Measurements from ENCODE around the gene USP43. TPM values are rescaled to one million over a fixed set of nuclear protein-coding genes. Genes with fewer than 3 reads are reported as not detected.
"Not testable (repeated sequence)": the region's sequence is repeated elsewhere in the genome, so short reads cannot be mapped to it uniquely, and the experiment has no call there.

USP43 gene
- total RNA-seq, result under 0.01 and 0.19 TPM in 2 replicates

- no peak for DNase-seq
Observed at GRCh38 chr17:9644910-9645751, at the start of gene USP43. Gene USP43 (plus strand): TSS chr17:9645517. CDS start chr17:9645633, 116 bp downstream.

GRCh38 chr17:9597638-9598037 lies 47.7 kb upstream of the USP43 start:
- DNase-seq, result not testable (repeated sequence)

DNA sequence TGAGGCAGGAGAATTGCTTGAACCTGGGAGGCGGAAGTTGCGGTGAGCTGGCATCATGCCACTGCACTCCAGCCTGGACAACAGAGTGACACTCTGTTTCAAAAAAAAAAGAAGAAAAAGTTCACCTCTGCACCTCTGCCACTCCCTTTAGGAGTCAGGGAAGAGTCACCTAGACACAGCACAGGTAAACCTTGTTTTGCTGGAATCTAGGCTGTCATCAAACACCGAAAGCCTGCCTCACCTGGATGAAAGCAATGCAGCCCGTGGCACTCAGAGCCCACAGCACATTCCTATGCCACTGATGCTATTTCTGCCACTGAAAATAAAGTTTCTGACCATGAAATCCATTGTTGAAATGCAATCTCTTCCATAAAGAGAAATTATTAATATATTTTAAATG lies 46.7 kb upstream of the USP43 start:
- no peak for DNase-seq

GRCh38 chr17:9604583-9604982 lies 40.7 kb upstream of the USP43 start:
- DNase-seq, result not testable (repeated sequence)

GRCh38 chr17:9606453-9606852 lies 38.9 kb upstream of the USP43 start:
- no peak for DNase-seq

- DNase-seq, result not testable (repeated sequence)
Observed at GRCh38 chr17:9607058-9607457, 38.3 kb upstream of the USP43 start.

GRCh38 chr17:9611557-9611956 lies 33.8 kb upstream of the USP43 start:
- DNase-seq, result no peak

- DNase-seq, result no peak
Observed at GRCh38 chr17:9612006-9612405, 33.3 kb upstream of the USP43 start.

- no peak for DNase-seq
Observed at GRCh38 chr17:9615486-9615885, 29.8 kb upstream of the USP43 start.

GRCh38 chr17:9622961-9623360 lies 22.4 kb upstream of the USP43 start:
- DNase-seq, result no peak

DNA sequence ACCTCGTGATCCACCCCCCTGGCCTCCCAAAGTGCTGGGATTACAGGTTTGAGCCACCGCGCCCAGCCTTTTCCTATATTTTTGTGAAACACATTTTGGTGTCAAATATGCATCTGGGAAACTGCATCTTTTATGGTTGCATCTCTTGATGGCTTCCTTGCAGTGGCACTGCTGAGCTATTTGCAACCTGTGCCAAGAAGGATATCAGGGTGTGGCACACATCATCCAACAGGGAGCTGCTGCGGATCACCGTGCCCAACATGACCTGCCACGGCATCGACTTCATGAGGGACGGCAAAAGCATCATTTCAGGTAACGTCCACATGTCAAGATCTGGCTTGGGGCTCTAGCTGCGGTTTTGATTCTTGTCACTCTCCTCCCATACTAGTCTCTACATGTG lies 16.8 kb upstream of the USP43 start:
- DNase-seq, result no peak

DNA sequence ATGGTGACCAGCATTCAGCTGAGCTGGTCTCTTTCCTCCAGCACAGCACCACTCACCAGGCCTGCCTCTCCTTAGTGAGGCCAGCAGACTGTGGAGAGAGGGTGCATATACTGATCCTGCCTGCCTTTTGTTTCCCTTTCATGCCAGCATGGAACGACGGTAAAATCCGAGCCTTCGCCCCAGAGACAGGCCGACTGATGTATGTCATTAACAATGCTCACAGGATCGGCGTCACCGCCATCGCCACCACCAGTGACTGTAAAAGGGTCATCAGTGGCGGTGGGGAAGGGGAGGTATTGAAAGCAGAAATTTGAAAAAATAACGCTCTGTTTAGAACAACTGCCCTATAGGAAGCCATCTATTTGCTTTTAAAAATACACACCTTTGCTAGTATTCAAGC lies 12.6 kb upstream of the USP43 start:
- DNase-seq, result no peak

DNA sequence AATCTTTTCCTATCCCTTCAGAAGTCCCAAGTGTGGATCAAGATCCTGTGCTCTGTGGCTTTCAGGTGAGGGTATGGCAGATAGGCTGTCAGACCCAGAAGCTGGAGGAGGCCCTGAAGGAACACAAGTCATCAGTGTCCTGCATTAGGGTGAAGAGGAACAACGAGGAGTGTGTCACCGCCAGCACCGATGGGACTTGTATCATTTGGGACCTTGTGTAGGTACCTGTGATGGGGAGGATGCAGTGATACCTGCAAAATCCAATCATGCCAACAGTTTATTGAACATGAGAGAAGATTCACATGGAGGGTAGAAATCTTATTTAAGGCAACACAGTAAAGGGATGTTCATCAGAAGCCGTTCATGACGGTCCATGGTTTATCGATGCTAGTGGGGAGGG lies 10.0 kb upstream of the USP43 start:
- DNase-seq, result no peak

DNA sequence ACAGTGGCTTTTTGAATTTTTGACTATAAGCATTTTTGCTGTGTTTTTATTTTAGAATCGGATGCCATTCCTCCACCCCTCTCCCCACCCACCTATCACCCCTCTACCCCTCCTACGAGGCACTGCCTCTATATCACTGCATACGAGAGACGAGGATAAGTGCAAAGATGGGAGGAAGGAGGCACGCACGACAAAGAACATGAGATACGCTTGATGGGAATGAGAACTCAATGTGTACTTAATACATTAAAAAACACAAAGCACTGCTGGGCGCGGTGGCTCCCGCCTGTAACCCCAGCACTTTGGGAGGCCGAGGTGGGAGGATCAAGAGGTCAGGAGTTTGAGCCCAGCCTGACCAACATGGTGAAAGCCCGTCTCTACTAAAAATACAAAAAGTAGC lies 8.8 kb upstream of the USP43 start:
- DNase-seq, result no peak

- DNase-seq, result not testable (repeated sequence)
Observed at GRCh38 chr17:9640388-9640787, 4.9 kb upstream of the USP43 start.

DNA sequence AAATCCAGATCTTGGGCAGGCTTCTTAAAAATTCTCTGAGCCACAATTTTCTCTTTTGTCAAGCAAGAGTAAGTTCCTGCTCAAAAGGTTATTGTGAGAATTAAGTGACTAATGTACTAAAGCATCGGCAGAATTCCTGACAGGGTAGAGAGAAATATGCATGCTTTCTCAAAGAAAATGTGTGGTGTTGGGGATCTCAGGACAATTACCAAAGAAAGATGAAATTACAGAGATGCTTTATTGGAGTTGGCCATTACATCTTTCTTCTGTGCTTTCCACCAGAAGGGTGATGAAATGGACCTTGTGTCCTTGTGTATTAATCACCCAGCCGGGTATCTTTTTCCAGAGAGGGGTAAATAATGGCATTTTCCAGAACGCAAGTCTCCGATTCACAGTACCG lies 1.7 kb upstream of the USP43 start:
- DNase-seq, result no peak

DNA sequence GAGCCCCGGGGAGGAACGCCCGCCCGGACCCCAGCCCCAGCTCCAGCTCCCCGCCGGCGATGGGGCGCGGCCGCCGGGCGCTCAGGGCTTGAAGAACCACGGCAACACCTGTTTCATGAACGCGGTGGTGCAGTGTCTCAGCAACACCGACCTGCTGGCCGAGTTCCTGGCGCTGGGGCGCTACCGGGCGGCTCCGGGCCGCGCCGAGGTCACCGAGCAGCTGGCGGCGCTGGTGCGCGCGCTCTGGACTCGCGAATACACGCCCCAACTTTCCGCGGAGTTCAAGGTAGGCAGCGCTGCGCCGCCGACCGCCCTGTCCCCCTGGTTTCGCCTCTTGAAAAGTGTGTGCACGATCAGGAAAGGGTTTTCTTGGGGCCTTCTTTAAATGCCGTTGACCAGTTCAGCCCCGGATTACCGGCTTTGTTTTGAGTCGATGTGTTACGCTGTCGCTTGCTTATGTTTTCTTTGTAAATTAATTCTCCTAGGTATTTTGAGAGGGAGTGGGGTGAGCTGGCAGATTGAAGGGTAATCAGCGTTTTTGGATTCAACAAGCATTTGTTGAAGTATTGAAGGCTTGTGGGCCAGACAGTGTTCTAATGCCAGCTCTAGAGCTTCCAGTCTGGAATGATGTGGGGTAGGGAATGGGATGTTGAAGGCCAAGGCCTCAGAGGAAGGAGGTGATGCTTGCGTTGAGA lies 681 bp downstream of the USP43 start:
- DNase-seq, result peak; percentile 24

DNA sequence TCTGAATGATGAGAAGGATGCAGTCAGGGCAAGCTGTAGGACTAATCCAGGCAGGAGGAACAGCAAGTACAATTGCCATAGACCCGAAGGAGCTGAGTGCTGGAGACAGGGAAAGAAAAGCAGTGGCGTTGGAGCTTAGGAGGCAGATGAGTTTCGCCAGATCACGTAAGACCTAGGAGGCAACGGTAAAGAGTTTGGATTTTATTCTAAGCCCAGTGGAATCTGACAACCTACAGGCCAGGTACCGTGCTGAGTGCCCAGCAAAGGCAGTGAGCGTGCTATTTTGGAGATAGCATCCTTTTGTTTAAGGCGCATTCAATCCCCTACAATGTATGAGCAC lies 1.2 kb downstream of the USP43 start:
- no peak for DNase-seq

DNA sequence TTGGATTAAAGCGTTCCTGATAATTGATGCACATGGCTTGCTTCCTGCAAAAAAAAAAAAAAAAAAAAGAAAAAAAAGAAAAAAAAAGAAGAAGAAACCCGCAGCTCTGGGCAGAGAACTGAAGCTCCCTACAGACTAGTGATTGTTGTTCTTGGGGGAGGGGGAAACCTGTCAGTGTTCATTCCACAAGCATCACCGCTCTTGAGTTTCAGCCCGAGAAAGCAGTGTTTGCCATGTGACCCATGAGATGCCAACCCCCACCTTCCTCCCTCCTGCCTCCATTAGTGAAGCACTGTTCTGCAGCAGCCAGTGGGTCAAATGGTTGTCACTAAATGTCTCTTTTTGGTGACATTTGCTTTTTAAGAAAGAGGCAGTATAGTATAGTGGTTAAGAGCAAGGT lies 1.7 kb downstream of the USP43 start:
- DNase-seq, result no peak

- no peak for DNase-seq
Observed at GRCh38 chr17:9648521-9649110, 3.3 kb downstream of the USP43 start.

DNA sequence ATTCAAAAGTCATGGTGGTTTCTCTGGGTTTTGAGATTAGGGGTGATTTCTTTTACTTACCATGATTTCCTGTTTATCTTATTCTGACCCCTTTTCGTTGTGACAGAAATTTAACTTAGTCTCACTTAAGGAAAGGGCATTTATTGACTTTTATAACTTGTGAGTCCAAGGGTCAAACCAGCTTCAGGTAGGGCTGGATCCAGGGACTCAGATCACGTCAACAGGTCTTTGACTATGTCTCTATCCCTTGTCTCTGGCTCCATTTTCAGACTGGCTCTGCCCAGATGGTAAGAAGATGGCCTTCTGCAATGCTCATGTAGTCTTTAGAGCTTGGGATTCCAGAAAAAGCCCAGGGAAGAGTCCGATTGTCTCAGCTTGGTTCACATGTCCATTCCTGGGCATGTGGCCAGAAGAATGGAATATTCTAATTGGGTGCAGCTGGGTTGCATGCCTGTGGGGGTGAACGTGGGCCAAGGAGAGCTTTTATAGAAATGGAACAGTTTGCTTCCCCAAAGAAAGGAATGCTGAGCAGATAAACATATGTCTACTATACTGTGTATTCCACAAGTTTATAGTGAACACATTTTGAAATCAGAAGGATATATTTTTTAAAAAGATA lies 13.4 kb downstream of the USP43 start:
- DNase-seq, result no peak

- DNase-seq, result no peak
Observed at GRCh38 chr17:9661027-9661426, 15.7 kb downstream of the USP43 start.

GRCh38 chr17:9663511-9663910 lies 18.2 kb downstream of the USP43 start:
- not testable (repeated sequence) for DNase-seq

Measured in dermis blood vessel endothelial cell (primary cell).